ENCODE results near the gene DGAT2.

The DGAT2 gene

DNA sequence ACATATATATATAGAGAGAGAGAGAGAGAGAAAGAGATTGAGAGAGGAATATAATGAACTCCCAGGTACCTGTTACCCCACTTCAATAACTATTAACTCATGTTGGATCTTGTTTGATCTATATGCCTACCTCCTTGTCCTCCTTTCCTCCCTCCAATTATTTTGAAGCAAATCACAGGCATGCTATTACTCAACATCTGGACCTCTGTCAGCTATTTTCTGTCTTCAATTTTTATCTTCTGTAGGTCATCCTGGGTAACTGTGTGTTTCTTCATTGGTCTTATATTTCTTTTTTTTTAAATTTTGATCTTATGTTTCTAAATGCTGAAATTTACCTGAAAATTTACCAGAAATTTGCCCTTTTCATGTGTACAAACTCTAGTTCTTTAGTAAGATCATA lies 71.3 kb downstream of the DGAT2 start:
- DNase-seq (ENCODE audit: low read depth): peak; percentile 38

DNA sequence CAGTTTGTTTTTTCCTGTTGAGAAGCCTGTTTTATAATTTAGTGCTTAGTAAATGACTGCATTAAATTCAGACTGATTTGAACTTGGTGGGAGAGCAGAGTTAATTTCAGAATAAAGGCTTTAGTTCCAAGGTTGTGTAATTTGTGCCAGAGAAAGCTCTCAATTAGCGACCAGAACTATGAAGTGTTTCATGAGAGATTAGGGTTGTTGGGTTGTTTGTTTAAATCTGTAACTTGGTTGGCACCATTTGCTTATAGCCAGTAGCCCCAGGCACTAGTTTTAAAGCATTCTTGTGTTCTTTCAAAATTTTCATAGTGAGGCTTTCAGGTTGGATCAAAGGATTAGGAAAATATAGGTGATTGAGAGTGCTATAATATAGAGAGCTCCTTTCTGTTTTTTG lies 71.9 kb downstream of the DGAT2 start:
- TF ChIP-seq, protein P1, sequence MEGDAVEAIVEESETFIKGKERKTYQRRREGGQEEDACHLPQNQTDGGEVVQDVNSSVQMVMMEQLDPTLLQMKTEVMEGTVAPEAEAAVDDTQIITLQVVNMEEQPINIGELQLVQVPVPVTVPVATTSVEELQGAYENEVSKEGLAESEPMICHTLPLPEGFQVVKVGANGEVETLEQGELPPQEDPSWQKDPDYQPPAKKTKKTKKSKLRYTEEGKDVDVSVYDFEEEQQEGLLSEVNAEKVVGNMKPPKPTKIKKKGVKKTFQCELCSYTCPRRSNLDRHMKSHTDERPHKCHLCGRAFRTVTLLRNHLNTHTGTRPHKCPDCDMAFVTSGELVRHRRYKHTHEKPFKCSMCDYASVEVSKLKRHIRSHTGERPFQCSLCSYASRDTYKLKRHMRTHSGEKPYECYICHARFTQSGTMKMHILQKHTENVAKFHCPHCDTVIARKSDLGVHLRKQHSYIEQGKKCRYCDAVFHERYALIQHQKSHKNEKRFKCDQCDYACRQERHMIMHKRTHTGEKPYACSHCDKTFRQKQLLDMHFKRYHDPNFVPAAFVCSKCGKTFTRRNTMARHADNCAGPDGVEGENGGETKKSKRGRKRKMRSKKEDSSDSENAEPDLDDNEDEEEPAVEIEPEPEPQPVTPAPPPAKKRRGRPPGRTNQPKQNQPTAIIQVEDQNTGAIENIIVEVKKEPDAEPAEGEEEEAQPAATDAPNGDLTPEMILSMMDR (conservative IDR thresholded peaks at IDR 0.05; ENCODE audit: low read length): no peak
- H3K4me3 ChIP-seq (ENCODE audit: low read length): no peak overlapping the region
- no peak for DNase-seq (ENCODE audit: low read depth)

More for the DNA sequence above, 71.3 kb downstream of the DGAT2 start:
- no peak overlapping the region for H3K4me3 ChIP-seq (ENCODE audit: low read length)
- TF ChIP-seq, protein P1 (conservative IDR thresholded peaks at IDR 0.05; ENCODE audit: low read length): no peak

DNA sequence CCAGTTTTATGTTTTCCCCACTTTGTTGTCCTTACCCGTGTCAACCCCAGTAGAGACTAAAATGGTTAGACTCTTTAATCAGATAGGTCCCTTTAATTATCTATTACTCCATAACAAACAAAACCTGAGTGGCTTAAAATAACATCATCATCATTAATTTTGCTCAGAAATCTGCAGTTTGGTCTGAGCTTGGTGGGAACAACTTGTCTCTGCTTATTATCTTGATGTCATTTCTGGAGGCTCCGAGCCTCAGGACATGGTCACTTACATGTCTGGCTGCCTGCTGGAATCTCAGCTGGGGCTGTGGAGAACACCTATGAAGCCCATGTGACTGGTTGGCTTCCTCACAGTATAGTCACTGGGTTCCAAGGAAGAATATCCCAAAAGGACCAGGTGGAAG lies 73.2 kb downstream of the DGAT2 start:
- H3K4me3 ChIP-seq (ENCODE audit: low read length): no peak overlapping the region
- TF ChIP-seq, protein P1 (conservative IDR thresholded peaks at IDR 0.05; ENCODE audit: low read length): no peak
- no peak for DNase-seq (ENCODE audit: low read depth)

DNA sequence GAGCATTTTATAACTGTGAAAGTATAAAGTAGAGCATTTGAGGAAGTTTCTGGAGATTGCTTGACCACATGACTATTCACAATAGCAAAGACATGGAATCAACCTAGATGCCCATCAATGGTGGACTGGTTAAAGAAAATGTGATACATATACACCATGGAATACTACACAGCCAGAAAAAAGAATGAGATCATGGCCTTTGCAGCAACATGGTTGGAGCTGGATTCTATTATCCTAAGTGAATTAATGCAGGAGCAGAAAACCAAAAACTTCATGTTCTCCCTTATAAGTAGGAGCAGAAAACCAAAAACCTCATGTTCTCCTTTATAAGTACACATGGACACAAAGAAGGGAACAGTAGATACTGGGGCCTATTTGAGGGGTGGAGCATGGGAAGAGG lies 76.7 kb downstream of the DGAT2 start:
- no peak overlapping the region for H3K4me3 ChIP-seq (ENCODE audit: low read length)
- no peak for DNase-seq (ENCODE audit: low read depth)
- TF ChIP-seq, protein P1 (conservative IDR thresholded peaks at IDR 0.05; ENCODE audit: low read length): no peak

DNA sequence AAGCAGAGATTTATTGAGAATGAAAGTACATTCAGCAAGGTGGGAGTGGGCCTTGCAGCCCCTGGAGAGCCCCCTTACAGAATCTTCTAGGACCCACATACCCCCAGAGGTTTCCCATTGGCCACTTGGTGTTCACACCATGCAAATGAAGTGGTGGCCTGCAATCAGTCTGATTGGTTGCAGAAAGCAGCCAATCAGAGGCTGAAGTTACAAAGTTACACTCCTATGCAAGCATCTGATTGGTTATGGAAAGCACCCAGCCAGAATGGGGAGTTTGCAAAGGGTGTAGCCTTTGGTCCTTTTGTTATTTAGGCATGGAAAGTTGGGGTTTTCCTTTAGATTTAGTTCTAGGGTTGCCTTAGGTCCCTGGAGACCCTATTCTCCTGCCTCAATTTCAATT lies 81.3 kb downstream of the DGAT2 start:
- TF ChIP-seq, protein P1 (conservative IDR thresholded peaks at IDR 0.05; ENCODE audit: low read length): no peak
- DNase-seq (ENCODE audit: low read depth): no peak
- no peak overlapping the region for H3K4me3 ChIP-seq (ENCODE audit: low read length)

DNA sequence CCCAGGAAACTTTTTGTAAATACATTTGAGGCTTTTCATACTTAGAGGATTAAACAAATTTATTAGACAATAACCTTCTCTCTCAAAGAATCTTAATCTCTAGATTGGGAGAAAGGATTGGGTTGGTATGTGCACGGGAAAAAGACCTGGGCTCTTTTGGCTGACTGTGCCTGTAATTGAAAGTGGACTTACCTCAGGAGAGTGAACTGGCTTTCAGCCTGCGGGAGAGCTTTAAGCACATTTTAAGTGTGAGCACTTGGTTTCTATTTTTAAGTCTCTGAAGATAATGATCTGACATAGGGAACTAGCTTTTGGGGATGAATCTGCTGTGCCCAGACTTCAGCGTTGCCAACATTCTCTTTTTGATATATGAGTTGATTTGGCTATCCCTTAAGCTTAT lies 82.2 kb downstream of the DGAT2 start:
- TF ChIP-seq, protein P1 (conservative IDR thresholded peaks at IDR 0.05; ENCODE audit: low read length): no peak
- H3K4me3 ChIP-seq (ENCODE audit: low read length): no peak overlapping the region
- no peak for DNase-seq (ENCODE audit: low read depth)

All from AG10803 (cell line).